Neural progenitor cell (in vitro differentiated cells): ENCODE data around the gene FBXO7. TPM values are rescaled to one million over a fixed set of nuclear protein-coding genes. Genes with fewer than 3 reads are reported as not detected.

Source experiments
- DNase-seq: peaks from one replicate; pipeline ENCODE4 v3.0.0-alpha.2; 2016; ENCODE audit warnings: low spot score
- H2AFZ ChIP-seq: fragments of 200-600 bp; sonication (generic); replicated peaks from 2 replicates; pipeline ENCODE4 v1.6.1; 2016; ENCODE audit warnings: antibody characterized with exemption
- H3F3A ChIP-seq: fragments of 200-600 bp; sonication (generic); 2 replicates; pipeline ENCODE4 v1.6.1; 2016; ENCODE audit warnings: antibody characterized with exemption, low read depth
- H3K27ac ChIP-seq: fragments of 200-600 bp; sonication (generic); 2 replicates; pipeline ENCODE4 v1.5.1; 2016; ENCODE audit warnings: mild to moderate bottlenecking
- H3K27me3 ChIP-seq: fragments of 200-600 bp; sonication (generic); 2 replicates; pipeline ENCODE4 v1.6.1; 2016; ENCODE audit warnings: mild to moderate bottlenecking, moderate library complexity
- H3K36me3 ChIP-seq: fragments of 200-600 bp; sonication (generic); 2 replicates; pipeline ENCODE4 v1.5.1; 2016
- H3K4me1 ChIP-seq: fragments of 200-600 bp; sonication (generic); 2 replicates; pipeline ENCODE4 v1.6.1; 2016; ENCODE audit warnings: mixed run types
- H3K4me2 ChIP-seq: fragments of 200-600 bp; sonication (generic); 2 replicates; pipeline ENCODE4 v1.6.1; 2016
- H3K4me3 ChIP-seq: fragments of 200-600 bp; sonication (generic); 2 replicates; pipeline ENCODE4 v1.5.1; 2016
- H3K79me2 ChIP-seq: fragments of 200-600 bp; sonication (generic); 2 replicates; pipeline ENCODE4 v1.6.1; 2016; ENCODE audit warnings: low read depth
- H3K9ac ChIP-seq: fragments of 200-600 bp; sonication (generic); 2 replicates; pipeline ENCODE4 v1.6.1; 2016
- H3K9me3 ChIP-seq: fragments of 200-600 bp; sonication (generic); 2 replicates; pipeline ENCODE4 v1.5.1; 2016; ENCODE audit warnings: low read depth
- H4K20me1 ChIP-seq: fragments of 200-600 bp; sonication (generic); 2 replicates; pipeline ENCODE4 v1.6.1; 2016; ENCODE audit warnings: low read depth
- H3K27ac Mint-ChIP-seq: 3 replicates; pipeline ENCODE4 v1.8.0; 2021; ENCODE audit warnings: mixed read lengths
- H3K27me3 Mint-ChIP-seq: 2 replicates; pipeline ENCODE4 v1.8.0; 2022; ENCODE audit warnings: low read depth, mild to moderate bottlenecking, inconsistent platforms, moderate library complexity, mixed read lengths; ENCODE audit not compliant: insufficient read depth
- H3K36me3 Mint-ChIP-seq: 3 replicates; pipeline ENCODE4 v1.8.0; 2021; ENCODE audit warnings: mixed read lengths
- H3K4me1 Mint-ChIP-seq: 3 replicates; pipeline ENCODE4 v1.8.0; 2021; ENCODE audit warnings: mixed read lengths
- H3K4me3 Mint-ChIP-seq: 3 replicates; pipeline ENCODE4 v1.8.0; 2021; ENCODE audit warnings: mild to moderate bottlenecking, moderate library complexity, mixed read lengths
- H3K9me3 Mint-ChIP-seq: 3 replicates; pipeline ENCODE4 v1.8.0; 2020; ENCODE audit warnings: mixed read lengths
- CTCF ChIP-seq: fragments of 200-600 bp; sonication (generic); IDR thresholded peaks from 2 replicates; pipeline ENCODE4 v1.5.1; 2017; ENCODE audit warnings: antibody characterized with exemption, mild to moderate bottlenecking
- EZH2 ChIP-seq: fragments of 200-600 bp; sonication (generic); IDR thresholded peaks from 2 replicates; pipeline ENCODE4 v1.6.1; 2017; ENCODE audit warnings: antibody characterized with exemption, mild to moderate bottlenecking, moderate library complexity
- EZH2phosphoT487 ChIP-seq: fragments of 200-600 bp; sonication (generic); IDR thresholded peaks from 2 replicates; pipeline ENCODE4 v1.6.1; 2017; ENCODE audit warnings: antibody characterized with exemption
- total RNA-seq: library from RNA; depleted of rRNA; stranded (reverse); fragments of >200 nt; gene quantifications from 2 replicates; pipeline ENCODE4 v1.2.3, GENCODE V29; 2015; ENCODE audit warnings: low replicate concordance

Gene FBXO7
- total RNA-seq, 1 donor from 2014 or later = 65.2 TPM

- TF ChIP-seq CTCF = no peak
- TF ChIP-seq EZH2 = no peak
- Histone ChIP-seq H4K20me1 (no peaks in the 10 kb centered on the region), H3K4me1 (peaks cover 7% of the 10 kb centered on the region), H3K27me3 (no peaks in the 10 kb centered on the region), H3F3A (no peaks in the 10 kb centered on the region), H3K4me2 (no peak overlapping the region), H3K9ac (no peak overlapping the region), H3K4me3 (no peak overlapping the region), H3K36me3 (no peaks in the 10 kb centered on the region), H3K79me2 (no peaks in the 10 kb centered on the region), H3K9me3 (no peaks in the 10 kb centered on the region), H3K27ac (no peak overlapping the region), H2AFZ (no peak overlapping the region)
- Mint-ChIP-seq H3K36me3 (no peaks in the 10 kb centered on the region), H3K4me3 (no peak overlapping the region), H3K27me3 (peaks cover 5% of the 10 kb centered on the region), H3K9me3 (no peaks in the 10 kb centered on the region), H3K27ac (no peak overlapping the region), H3K4me1 (peaks cover 9% of the 10 kb centered on the region)
- no peak for DNase-seq
These were observed 63.9 kb downstream of the FBXO7 start for GRCh38 chr22:32538521-32538920.

- Histone ChIP-seq H3K36me3 (no peaks in the 10 kb centered on the region), H3K27me3 (no peaks in the 10 kb centered on the region), H3K27ac (no peak overlapping the region), H3K4me2 (no peak overlapping the region), H3K9ac (no peak overlapping the region), H3K4me3 (no peak overlapping the region), H3K79me2 (no peaks in the 10 kb centered on the region), H3K9me3 (no peaks in the 10 kb centered on the region), H3F3A (no peaks in the 10 kb centered on the region), H4K20me1 (no peaks in the 10 kb centered on the region), H2AFZ (no peak overlapping the region), H3K4me1 (peaks cover 7% of the 10 kb centered on the region)
- TF ChIP-seq EZH2phosphoT487 = no peak
- TF ChIP-seq EZH2 = no peak
- no peak for TF ChIP-seq CTCF
- no peaks in the 10 kb centered on the region for H3K36me3 Mint-ChIP-seq
- no peak overlapping the region for H3K27ac Mint-ChIP-seq
- no peak overlapping the region for H3K4me3 Mint-ChIP-seq
- H3K4me1 Mint-ChIP-seq = peaks cover 2% of the 10 kb centered on the region
- H3K27me3 Mint-ChIP-seq = peaks cover 3% of the 10 kb centered on the region
- DNase-seq = no peak
- H3K9me3 Mint-ChIP-seq = no peaks in the 10 kb centered on the region
These were observed 65.2 kb downstream of the FBXO7 start for GRCh38 chr22:32539631-32540421.

GRCh38 chr22:32541481-32541880 is 66.9 kb downstream of the FBXO7 start:
- Histone ChIP-seq H3F3A (no peaks in the 10 kb centered on the region), H3K4me3 (no peak overlapping the region), H2AFZ (no peak overlapping the region), H3K36me3 (no peaks in the 10 kb centered on the region), H3K27ac (no peak overlapping the region), H3K9me3 (no peaks in the 10 kb centered on the region), H4K20me1 (no peaks in the 10 kb centered on the region), H3K9ac (no peak overlapping the region), H3K79me2 (no peaks in the 10 kb centered on the region), H3K4me2 (no peak overlapping the region), H3K4me1 (peaks cover 7% of the 10 kb centered on the region), H3K27me3 (no peaks in the 10 kb centered on the region)
- H3K27me3 Mint-ChIP-seq = peaks cover 3% of the 10 kb centered on the region
- no peaks in the 10 kb centered on the region for H3K36me3 Mint-ChIP-seq
- no peak overlapping the region for H3K4me3 Mint-ChIP-seq
- H3K9me3 Mint-ChIP-seq = no peaks in the 10 kb centered on the region
- peaks cover 2% of the 10 kb centered on the region for H3K4me1 Mint-ChIP-seq
- no peak overlapping the region for H3K27ac Mint-ChIP-seq
- TF ChIP-seq CTCF = no peak
- no peak for TF ChIP-seq EZH2phosphoT487
- TF ChIP-seq EZH2 = no peak
- DNase-seq = no peak
